Retinal pigment epithelial cell (primary cell): ENCODE measurements around the gene LRRC53.

Experiments
- DNase-seq: peaks from one replicate; pipeline ENCODE4 v3.0.0-alpha.2; 2010; ENCODE audit warnings: low read depth
- H3K4me3 ChIP-seq: 2 replicates; pipeline ENCODE4 v1.5.1; 2011; ENCODE audit warnings: mild to moderate bottlenecking, low read length, control low read depth, moderate library complexity
- CTCF ChIP-seq: conservative IDR thresholded peaks from 2 replicates; pipeline ENCODE4 v1.5.1; 2011; ENCODE audit warnings: low read depth, low read length, control low read depth, inconsistent platforms

The LRRC53 gene

DNA sequence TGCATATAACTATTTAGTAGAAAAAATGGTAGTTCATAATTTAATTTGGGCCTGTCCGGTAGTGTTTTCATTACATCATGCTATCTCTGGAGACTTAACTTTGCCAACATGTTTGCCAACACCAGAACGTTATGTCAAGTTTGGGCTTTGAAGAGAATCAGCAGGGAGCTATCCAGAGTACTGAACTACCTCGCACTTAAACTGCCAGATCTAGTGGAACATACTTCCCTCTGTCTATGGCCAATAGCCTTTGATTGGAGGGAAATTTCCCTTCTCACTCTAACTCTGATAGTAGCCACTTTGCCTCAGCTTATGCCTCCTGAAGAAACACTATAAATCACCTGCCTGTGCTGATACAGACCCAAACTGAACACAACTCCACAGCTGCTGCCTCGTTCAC is 10.0 kb downstream of the LRRC53 start:
- DNase-seq = no peak
- TF ChIP-seq CTCF = no peak
- no peak overlapping the region for H3K4me3 ChIP-seq

- no peak for TF ChIP-seq CTCF
- no peak for DNase-seq
- no peak overlapping the region for H3K4me3 ChIP-seq
Observed at GRCh38 chr1:74498901-74499300, 13.5 kb downstream of the LRRC53 start.

- no peak for TF ChIP-seq CTCF
- H3K4me3 ChIP-seq = no peak overlapping the region
- DNase-seq = no peak
Observed at GRCh38 chr1:74496669-74497068, 15.7 kb downstream of the LRRC53 start.

- H3K4me3 ChIP-seq = no peak overlapping the region
- DNase-seq = no peak
- TF ChIP-seq CTCF = no peak
Observed at GRCh38 chr1:74486036-74486435, 26.4 kb downstream of the LRRC53 start.

- no peak for DNase-seq
- no peak overlapping the region for H3K4me3 ChIP-seq
- TF ChIP-seq CTCF = no peak
Observed at GRCh38 chr1:74485622-74486021, 26.8 kb downstream of the LRRC53 start.

- no peak for DNase-seq
Observed at GRCh38 chr1:74481607-74482006, 30.8 kb downstream of the LRRC53 start.

DNA sequence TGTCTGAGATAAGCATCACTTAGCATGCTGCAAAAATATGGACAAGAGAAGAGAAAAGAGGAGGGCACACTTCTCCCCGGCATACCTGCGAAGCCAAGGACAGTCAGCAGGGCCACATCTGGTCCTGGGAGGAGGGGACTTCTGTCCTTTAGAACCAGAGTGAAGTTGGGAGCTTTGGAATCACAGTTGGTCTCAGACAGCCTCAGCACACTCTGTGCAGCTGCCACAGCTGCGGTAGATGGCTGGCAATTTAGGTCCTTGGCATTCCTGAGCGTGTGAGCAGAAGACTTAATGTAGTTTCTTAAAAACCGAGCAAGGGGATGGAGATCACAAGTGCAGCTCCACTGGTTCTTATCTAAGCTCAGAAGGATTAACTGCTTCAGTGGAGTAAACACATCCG is 32.3 kb downstream of the LRRC53 start:
- TF ChIP-seq CTCF = no peak
- no peak for DNase-seq
- no peak overlapping the region for H3K4me3 ChIP-seq

More at GRCh38 chr1:74481607-74482006, 30.8 kb downstream of the LRRC53 start:
- no peak overlapping the region for H3K4me3 ChIP-seq
- no peak for TF ChIP-seq CTCF
